Transverse colon (tissue), 4 donors: Measurements from ENCODE around the gene ADGRL2. TPM values are rescaled to one million over a fixed set of nuclear protein-coding genes. Genes with fewer than 3 reads are reported as not detected.

ENCODE experiments used
- DNase-seq: peaks from one replicate; pipeline ENCODE4 v3.0.0-alpha.2; 2019
- H3K27ac ChIP-seq, 4 donors: fragments of 200-600 bp; sonication (generic); 2 replicates each; pipeline ENCODE4 v1.5.1; 2016 to 2018; ENCODE audit warnings: inconsistent platforms in 4 of 4
- H3K27me3 ChIP-seq: fragments of 200-600 bp; sonication (generic); 2 replicates; pipeline ENCODE4 v1.5.1; 2017; ENCODE audit warnings: inconsistent platforms
- H3K36me3 ChIP-seq, 4 donors: fragments of 200-600 bp; sonication (generic); 2 replicates each; pipeline ENCODE4 v1.5.1; 2017 to 2019; ENCODE audit warnings: inconsistent platforms in 4 of 4
- H3K4me1 ChIP-seq, 4 donors: fragments of 200-600 bp; sonication (generic); 2 replicates each; pipeline ENCODE4 v1.5.1; 2017 to 2020; ENCODE audit warnings: inconsistent platforms in 4 of 4
- H3K4me3 ChIP-seq, 4 donors: fragments of 200-600 bp; sonication (generic); 1 replicate in 1 of 4; 2 replicates in 3 of 4; pipeline versions ENCODE4 v1.5.1 to v1.6.1; 2017 to 2019; ENCODE audit warnings: inconsistent platforms in 4 of 4
- H3K9me3 ChIP-seq, 2 donors: fragments of 200-600 bp; sonication (generic); 2 replicates each; pipeline ENCODE4 v1.5.1; 2017 to 2019; ENCODE audit warnings: inconsistent platforms in 2 of 2
- EP300 ChIP-seq: sonication (generic); formaldehyde crosslinking; IDR thresholded peaks from one replicate; pipeline ENCODE4 v1.6.1; 2017; ENCODE audit warnings: antibody characterized with exemption, low read depth
- POLR2A ChIP-seq: fragments of 450-650 bp; IDR thresholded peaks from one replicate; pipeline ENCODE4 v1.6.1; 2016; ENCODE audit warnings: antibody characterized with exemption, mild to moderate bottlenecking, moderate library complexity
- POLR2AphosphoS5 ChIP-seq, 3 donors: sonication (generic); formaldehyde crosslinking; IDR thresholded peaks; one replicate each; pipeline ENCODE4 v1.6.1; 2016; ENCODE audit warnings: antibody characterized with exemption in 3 of 3
- WGBS, 2 donors: methylation state at CpG; one replicate each; pipeline ENCODE4 v1.1.5; 2018; ENCODE audit warnings: low coverage in 1 of 2; 5-methylcytosine and 5-hydroxymethylcytosine counted together
- in situ Hi-C, 4 donors: fragments of 200-750 bp; cut with MboI; loops; one replicate each; pipeline versions ENCODE4 v1.15.0 to v1.15.1; 2017; ENCODE audit warnings: low sequenced_read_pairs in 3 of 4, low pct_ligation_motif_present in 1 of 4, low pct_unique_long_range_greater_than_20kb in 1 of 4
- intact Hi-C: fragments of 100-400 bp; cut with DNase I; formaldehyde crosslinking; loops from one replicate; pipeline ENCODE4 v1.15.1; 2023; ENCODE audit warnings: low total_unique reads
- total RNA-seq, 4 donors: library from RNA; depleted of rRNA; stranded (reverse); fragments of >200 nt; gene quantifications; one replicate each; pipeline ENCODE4 v1.1.0, GENCODE V29; 2016
- TF ChIP-seq, protein P1 (sequence below), 5 experiments: fragments of 200-600 bp in 3 of 5; fragments of 450-650 bp in 2 of 5; sonication (generic) in 3 of 5; IDR thresholded peaks; 1 replicate in 2 of 5; 2 replicates in 3 of 5; pipeline ENCODE4 v1.5.1; 2016 to 2017; ENCODE audit warnings: antibody characterized with exemption in 5 of 5, inconsistent platforms in 3 of 5, mild to moderate bottlenecking in 2 of 5, moderate library complexity in 1 of 5

ADGRL2 gene
- total RNA-seq, 4 donors from 2014 or later: 11.5 to 16.5 (median 14.1) TPM

DNA sequence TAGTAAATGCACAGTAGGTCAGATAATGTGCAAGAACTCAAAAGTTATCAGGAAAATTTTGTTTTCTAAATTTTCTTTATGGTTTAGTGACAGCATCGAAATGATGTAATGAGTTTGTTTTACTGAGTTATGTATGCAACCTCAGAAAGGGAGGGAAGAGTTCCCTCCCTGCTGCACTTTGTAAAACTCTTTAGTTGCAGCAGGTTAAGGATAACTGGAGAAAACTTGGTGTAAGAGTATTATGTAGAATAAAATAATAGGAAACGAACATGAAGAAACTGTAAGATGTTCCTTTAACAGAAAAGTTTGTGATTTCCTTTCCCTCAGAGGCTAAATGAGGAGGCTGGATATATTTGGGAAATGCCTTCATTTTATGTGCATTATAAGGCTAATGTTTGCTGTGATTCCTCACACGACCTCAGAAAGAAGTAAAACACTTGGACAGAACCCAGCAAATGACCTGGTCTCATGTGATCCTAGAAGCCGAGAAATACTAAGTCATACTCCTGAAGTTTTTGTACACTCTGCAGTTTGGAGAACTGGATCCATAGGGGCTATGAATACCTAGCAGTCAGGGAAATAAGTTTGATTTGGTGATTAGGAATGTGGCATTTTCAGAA, 35.4 kb downstream of the ADGRL2 start:
- no peak overlapping the region for H3K27ac ChIP-seq
- in situ Hi-C loops: no loop called here
- intact Hi-C loops: no loop called here
- H3K4me1 ChIP-seq: peaks cover 0 to 21% (median 3%) of the 10 kb centered on the region in 4 donors
- no peak for TF ChIP-seq POLR2AphosphoS5 (IDR thresholded peaks at IDR 0.05)
- TF ChIP-seq POLR2A: no peak
- no peak for TF ChIP-seq EP300
- TF ChIP-seq, protein P1, sequence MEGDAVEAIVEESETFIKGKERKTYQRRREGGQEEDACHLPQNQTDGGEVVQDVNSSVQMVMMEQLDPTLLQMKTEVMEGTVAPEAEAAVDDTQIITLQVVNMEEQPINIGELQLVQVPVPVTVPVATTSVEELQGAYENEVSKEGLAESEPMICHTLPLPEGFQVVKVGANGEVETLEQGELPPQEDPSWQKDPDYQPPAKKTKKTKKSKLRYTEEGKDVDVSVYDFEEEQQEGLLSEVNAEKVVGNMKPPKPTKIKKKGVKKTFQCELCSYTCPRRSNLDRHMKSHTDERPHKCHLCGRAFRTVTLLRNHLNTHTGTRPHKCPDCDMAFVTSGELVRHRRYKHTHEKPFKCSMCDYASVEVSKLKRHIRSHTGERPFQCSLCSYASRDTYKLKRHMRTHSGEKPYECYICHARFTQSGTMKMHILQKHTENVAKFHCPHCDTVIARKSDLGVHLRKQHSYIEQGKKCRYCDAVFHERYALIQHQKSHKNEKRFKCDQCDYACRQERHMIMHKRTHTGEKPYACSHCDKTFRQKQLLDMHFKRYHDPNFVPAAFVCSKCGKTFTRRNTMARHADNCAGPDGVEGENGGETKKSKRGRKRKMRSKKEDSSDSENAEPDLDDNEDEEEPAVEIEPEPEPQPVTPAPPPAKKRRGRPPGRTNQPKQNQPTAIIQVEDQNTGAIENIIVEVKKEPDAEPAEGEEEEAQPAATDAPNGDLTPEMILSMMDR (IDR thresholded peaks at IDR 0.05): no peak
- no peak overlapping the region for H3K4me3 ChIP-seq
- WGBS, 2 donors: 42 to 46% methylated on average over 4 of the region's 4 CpGs
- H3K9me3 ChIP-seq: no peaks in the 10 kb centered on the region
- no peak for DNase-seq
- H3K36me3 ChIP-seq: no peaks in the 10 kb centered on the region
- no peaks in the 10 kb centered on the region for H3K27me3 ChIP-seq

DNA sequence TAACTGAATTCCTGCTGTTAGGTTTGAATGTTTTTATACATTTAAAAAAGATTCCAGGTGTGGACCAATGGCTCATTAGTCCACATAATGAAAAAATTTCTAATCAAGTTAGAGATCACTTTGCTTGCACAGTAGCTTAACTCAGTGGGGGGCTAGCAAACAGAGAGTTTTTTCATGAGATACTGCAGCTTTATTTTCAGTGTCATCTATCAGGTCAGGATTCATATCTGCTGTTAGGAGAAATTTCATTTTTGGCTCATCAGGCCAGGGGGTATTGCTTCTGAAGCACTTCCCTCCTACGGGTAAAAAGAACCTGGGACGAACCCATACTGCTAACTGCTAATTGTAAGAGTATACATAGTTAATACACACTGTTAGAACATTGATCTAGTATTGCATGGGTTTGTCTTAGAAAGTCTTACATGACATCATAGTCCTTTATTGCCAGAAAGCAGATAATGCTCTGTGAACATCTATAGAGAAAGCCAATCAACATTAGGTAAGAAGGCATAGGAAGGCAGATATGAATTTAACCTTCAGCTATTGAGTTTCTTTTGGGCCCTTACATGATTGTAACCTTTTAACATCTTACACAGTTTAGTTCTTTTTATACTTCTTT, 38.0 kb downstream of the ADGRL2 start:
- DNase-seq: no peak
- no peaks in the 10 kb centered on the region for H3K27me3 ChIP-seq
- WGBS, 2 donors: 84% methylated on average over 2 of the region's 2 CpGs; no CpG with 5 or more reads in 1 of the 2 donors
- TF ChIP-seq POLR2A (no peak), EP300 (no peak), POLR2AphosphoS5 (IDR thresholded peaks at IDR 0.05) (no peak)
- TF ChIP-seq, protein P1 (IDR thresholded peaks at IDR 0.05): no peak
- in situ Hi-C loops (no loop called here), intact Hi-C loops (no loop called here)
- no peak overlapping the region for H3K4me3 ChIP-seq
- H3K4me1 ChIP-seq: peaks cover 0 to 21% (median 3%) of the 10 kb centered on the region in 4 donors
- no peaks in the 10 kb centered on the region for H3K36me3 ChIP-seq
- no peaks in the 10 kb centered on the region for H3K9me3 ChIP-seq
- no peak overlapping the region for H3K27ac ChIP-seq

DNA sequence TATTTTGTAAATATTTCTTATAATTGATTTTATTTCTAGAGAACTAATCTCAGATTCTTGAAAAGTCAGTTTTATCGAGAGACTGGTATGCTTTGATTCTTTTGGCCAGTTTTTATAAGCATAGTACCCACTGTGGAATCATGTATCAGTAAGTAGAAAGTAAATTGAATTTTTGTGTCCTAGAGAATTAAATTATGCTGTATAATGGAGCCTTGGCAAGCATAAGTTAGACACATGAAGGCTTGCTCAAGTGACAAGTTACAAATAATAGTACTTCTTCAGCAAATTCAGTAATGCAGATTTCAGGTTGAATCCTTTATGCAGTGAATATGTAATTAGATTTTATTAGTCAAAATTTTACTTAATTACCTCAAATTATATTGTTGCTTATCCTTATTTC, 40.1 kb downstream of the ADGRL2 start:
- in situ Hi-C loops (no loop called here), intact Hi-C loops (no loop called here)
- DNase-seq: no peak
- H3K27ac ChIP-seq: no peak overlapping the region
- no peak overlapping the region for H3K4me3 ChIP-seq
- 75 to 83% methylated on average over 1 of the region's 1 CpG for WGBS, 2 donors
- H3K36me3 ChIP-seq: no peaks in the 10 kb centered on the region
- TF ChIP-seq, protein P1 (IDR thresholded peaks at IDR 0.05): no peak
- TF ChIP-seq EP300: no peak
- no peak for TF ChIP-seq POLR2A
- no peak for TF ChIP-seq POLR2AphosphoS5 (IDR thresholded peaks at IDR 0.05)
- peaks cover 0 to 7% (median 0%) of the 10 kb centered on the region in 4 donors for H3K4me1 ChIP-seq
- no peaks in the 10 kb centered on the region for H3K27me3 ChIP-seq
- no peaks in the 10 kb centered on the region for H3K9me3 ChIP-seq

DNA sequence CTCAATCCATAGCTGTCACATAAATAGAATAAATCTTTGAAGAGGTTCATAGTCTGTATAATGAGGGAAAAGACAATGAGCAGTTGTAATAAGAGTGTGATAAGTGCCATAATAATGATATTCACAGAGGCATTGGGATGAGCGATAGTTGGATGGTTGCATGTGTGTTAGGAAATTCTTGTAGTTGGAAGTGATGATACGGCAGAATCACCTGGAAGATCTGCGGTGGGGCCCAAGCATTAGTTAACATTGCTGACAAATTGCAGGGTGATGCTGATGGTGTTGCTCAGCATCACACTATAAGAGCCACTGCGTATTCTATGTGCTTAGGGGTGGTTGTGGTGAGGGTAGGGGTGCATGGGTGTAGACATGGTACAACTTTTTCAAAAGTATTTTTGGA, 41.1 kb downstream of the ADGRL2 start:
- no peak for DNase-seq
- Histone ChIP-seq H3K4me3 (no peak overlapping the region), H3K27ac (no peak overlapping the region), H3K27me3 (no peaks in the 10 kb centered on the region), H3K36me3 (no peaks in the 10 kb centered on the region), H3K9me3 (no peaks in the 10 kb centered on the region), H3K4me1 (peaks cover 0 to 14% (median 0%) of the 10 kb centered on the region in 4 donors)
- no peak for TF ChIP-seq POLR2A
- no peak for TF ChIP-seq EP300
- no peak for TF ChIP-seq POLR2AphosphoS5 (IDR thresholded peaks at IDR 0.05)
- TF ChIP-seq, protein P1 (IDR thresholded peaks at IDR 0.05): no peak
- WGBS, 2 donors: 67% methylated on average over 4 of the region's 4 CpGs
- in situ Hi-C loops (no loop called here), intact Hi-C loops (no loop called here)
